ENCODE results near the gene RPL27A. TPM values are rescaled to one million over a fixed set of nuclear protein-coding genes. Genes with fewer than 3 reads are reported as not detected.

RPL27A gene
- total RNA-seq, 1 donor from 2014 or later = 920 TPM

DNA sequence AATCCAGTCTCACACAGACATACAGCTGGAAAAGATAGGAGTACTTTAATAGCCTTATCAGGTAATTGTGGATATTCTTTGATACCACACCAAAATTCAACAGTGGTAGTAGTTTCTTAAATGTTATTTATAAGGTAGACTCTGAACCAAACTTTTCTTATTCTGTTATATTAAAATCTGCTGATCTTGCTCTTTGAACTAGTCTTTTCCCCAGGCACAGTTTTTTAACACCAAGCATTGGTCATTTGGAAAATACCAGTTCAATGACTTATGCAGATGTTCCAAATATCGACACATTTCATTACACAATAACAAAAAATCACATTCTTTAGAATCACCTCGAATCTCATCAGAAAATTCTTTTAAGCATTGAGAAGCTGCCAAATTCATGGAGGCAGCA, 7.7 kb upstream of the RPL27A start:
- intact Hi-C loops (cut with DNase I) = no loop called here
- H3K36me3 ChIP-seq = peaks cover 28% of the 10 kb centered on the region
- TF ChIP-seq, protein P1, sequence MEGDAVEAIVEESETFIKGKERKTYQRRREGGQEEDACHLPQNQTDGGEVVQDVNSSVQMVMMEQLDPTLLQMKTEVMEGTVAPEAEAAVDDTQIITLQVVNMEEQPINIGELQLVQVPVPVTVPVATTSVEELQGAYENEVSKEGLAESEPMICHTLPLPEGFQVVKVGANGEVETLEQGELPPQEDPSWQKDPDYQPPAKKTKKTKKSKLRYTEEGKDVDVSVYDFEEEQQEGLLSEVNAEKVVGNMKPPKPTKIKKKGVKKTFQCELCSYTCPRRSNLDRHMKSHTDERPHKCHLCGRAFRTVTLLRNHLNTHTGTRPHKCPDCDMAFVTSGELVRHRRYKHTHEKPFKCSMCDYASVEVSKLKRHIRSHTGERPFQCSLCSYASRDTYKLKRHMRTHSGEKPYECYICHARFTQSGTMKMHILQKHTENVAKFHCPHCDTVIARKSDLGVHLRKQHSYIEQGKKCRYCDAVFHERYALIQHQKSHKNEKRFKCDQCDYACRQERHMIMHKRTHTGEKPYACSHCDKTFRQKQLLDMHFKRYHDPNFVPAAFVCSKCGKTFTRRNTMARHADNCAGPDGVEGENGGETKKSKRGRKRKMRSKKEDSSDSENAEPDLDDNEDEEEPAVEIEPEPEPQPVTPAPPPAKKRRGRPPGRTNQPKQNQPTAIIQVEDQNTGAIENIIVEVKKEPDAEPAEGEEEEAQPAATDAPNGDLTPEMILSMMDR (IDR thresholded peaks at IDR 0.05) = no peak

DNA sequence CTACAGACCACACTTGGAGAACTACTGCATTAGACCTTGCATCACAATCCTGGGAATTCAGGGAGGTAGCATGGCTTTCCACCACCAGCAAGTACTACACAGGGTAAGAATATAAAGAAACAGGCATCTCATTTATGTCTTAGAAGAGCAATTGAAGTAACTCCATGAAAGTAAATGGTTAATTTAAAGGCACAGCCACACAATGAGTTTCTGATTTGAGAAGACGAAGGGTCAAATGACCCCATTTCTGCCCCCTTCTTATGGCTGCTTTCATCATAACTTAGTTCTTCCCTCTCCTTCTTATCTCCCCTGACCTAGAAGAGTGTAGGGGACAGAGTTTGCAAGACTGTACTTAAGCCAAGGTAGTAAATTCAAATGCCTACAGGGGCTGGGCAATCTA, 6.1 kb upstream of the RPL27A start:
- TF ChIP-seq, protein P1 (IDR thresholded peaks at IDR 0.05) = no peak
- Histone ChIP-seq H3K4me3 (no peak overlapping the region), H3K27me3 (ENCODE audit: low read depth) (no peaks in the 10 kb centered on the region), H3K27ac (no peak overlapping the region), H3K4me1 (peaks cover 10% of the 10 kb centered on the region), H3K9me3 (no peaks in the 10 kb centered on the region), H3K36me3 (peaks cover 14% of the 10 kb centered on the region)
- intact Hi-C loops (cut with DNase I) = no loop called here
- DNase-seq (no peak), ATAC-seq (no peak)

More for the DNA sequence above, 7.7 kb upstream of the RPL27A start:
- Histone ChIP-seq H3K27me3 (ENCODE audit: low read depth) (no peaks in the 10 kb centered on the region), H3K9me3 (no peaks in the 10 kb centered on the region), H3K4me1 (peaks cover 14% of the 10 kb centered on the region), H3K27ac (no peak overlapping the region), H3K4me3 (no peak overlapping the region)
- ATAC-seq (no peak), DNase-seq (no peak)

DNA sequence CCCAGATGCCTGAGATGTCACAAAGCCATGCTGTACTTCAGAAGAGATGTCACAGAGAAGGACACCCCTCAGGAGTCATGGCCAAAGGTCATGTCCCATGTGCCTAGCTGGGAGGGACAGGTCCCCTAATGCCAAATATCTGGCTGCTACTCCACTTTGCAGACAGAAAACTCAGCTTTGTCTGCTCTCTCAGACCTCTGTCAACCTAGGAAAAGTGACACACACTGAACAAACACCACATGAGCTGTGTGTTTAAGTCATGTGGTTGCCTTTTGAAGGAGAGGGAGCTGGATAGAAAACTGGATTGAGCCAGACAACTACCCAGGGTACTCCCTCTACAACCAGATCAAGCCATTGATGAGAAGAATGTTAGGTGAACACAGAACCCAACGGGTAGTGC, 3.6 kb upstream of the RPL27A start:
- ATAC-seq = no peak
- DNase-seq = no peak
- TF ChIP-seq, protein P1 (IDR thresholded peaks at IDR 0.05) = no peak
- H3K4me3 ChIP-seq = no peak overlapping the region
- no peaks in the 10 kb centered on the region for H3K9me3 ChIP-seq
- peaks cover 15% of the 10 kb centered on the region for H3K4me1 ChIP-seq
- intact Hi-C loops (cut with DNase I) = no loop called here
- H3K36me3 ChIP-seq = peaks cover 5% of the 10 kb centered on the region
- no peak overlapping the region for H3K27ac ChIP-seq
- no peaks in the 10 kb centered on the region for H3K27me3 ChIP-seq (ENCODE audit: low read depth)

DNA sequence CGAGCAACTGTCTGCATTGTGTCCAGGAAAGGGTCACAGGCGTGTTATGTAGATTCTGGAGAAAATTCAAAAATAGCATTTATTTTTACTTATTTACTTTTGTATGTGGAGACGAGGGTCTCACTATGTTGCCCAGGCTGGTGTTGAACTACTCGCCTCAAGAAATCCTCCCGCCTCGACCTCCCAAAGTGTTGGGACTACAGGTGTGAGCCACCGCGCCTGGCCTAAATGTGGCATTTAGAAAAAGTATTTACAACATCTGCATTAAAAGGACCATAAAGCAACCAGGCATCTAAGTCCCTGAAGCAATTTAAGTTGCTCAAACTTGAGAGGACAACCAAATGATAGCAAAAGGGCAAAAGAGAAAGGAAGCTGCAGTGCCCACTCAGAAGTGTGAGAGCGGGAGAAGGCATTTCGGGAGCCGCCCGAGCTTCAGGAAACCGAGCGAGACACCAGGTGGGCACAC, 722 bp upstream of the RPL27A start:
- ATAC-seq (peak in 1 of 2 donors; percentile 46), DNase-seq (no peak)
- peaks cover 34% of the 10 kb centered on the region for H3K36me3 ChIP-seq
- H3K4me3 ChIP-seq = peak overlapping the region; percentile 97
- TF ChIP-seq, protein P1 (IDR thresholded peaks at IDR 0.05) = no peak
- intact Hi-C loops (cut with DNase I) = no loop called here
- peaks cover 28% of the 10 kb centered on the region for H3K4me1 ChIP-seq
- H3K9me3 ChIP-seq = no peaks in the 10 kb centered on the region
- peak overlapping the region; percentile 99 for H3K27ac ChIP-seq
- H3K27me3 ChIP-seq (ENCODE audit: low read depth) = no peaks in the 10 kb centered on the region

DNA sequence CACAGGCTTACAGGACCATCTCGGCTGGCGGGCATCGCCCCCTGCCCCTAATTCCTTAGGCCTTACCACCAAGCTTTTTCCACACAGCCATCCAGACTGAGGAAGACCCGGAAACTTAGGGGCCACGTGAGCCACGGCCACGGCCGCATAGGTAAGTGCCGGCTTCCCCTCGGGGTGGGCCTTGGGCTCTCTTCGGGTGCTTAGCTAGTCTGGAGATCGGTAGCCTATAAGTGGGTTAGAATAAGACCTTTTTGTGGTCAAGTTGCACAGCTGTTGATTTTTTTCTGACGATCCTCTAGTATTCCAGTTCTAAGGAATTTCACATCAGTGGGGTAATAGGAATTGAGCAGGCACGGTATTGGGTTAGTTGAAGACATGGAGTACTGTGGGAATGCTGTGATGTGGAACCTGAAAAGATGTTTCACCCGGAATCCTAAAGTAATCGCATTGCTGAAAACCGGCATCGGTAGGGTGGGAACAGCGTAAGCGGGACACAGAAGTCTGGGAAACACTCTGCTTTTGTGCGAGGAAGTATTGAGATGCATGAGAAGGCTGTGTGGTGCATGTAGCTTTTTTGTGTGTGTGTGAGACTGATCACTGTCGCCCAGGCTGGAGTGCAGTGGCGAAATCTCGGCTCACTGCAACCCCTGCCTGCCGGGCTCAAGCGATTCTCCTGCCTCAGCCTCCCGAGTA, 669 bp downstream of the RPL27A start:
- DNase-seq = peak; percentile 66
- Histone ChIP-seq H3K4me3 (peak overlapping the region; percentile 97), H3K27ac (peak overlapping the region; percentile 99), H3K27me3 (ENCODE audit: low read depth) (no peaks in the 10 kb centered on the region), H3K36me3 (peaks cover 41% of the 10 kb centered on the region), H3K9me3 (no peaks in the 10 kb centered on the region), H3K4me1 (peaks cover 37% of the 10 kb centered on the region)
- intact Hi-C loops (cut with DNase I) = no loop called here
- TF ChIP-seq, protein P1 (IDR thresholded peaks at IDR 0.05) = no peak
- peak; percentile 4 to 17 for ATAC-seq

Measured in lower lobe of right lung (tissue), 2 donors.